HG02884 (cell line): Measurements from ENCODE around the gene PCNX1.
"Not testable (repeated sequence)": the region's sequence is repeated elsewhere in the genome, so short reads cannot be mapped to it uniquely, and the experiment has no call there.

Experiments
- ATAC-seq: cut with Tn5 transposase; IDR thresholded peaks from one replicate; pipeline ENCODE4 v1.9.1; 2021; ENCODE audit warnings: mild to moderate bottlenecking, moderate library complexity; ENCODE audit not compliant: unreplicated experiment

PCNX1 gene

DNA sequence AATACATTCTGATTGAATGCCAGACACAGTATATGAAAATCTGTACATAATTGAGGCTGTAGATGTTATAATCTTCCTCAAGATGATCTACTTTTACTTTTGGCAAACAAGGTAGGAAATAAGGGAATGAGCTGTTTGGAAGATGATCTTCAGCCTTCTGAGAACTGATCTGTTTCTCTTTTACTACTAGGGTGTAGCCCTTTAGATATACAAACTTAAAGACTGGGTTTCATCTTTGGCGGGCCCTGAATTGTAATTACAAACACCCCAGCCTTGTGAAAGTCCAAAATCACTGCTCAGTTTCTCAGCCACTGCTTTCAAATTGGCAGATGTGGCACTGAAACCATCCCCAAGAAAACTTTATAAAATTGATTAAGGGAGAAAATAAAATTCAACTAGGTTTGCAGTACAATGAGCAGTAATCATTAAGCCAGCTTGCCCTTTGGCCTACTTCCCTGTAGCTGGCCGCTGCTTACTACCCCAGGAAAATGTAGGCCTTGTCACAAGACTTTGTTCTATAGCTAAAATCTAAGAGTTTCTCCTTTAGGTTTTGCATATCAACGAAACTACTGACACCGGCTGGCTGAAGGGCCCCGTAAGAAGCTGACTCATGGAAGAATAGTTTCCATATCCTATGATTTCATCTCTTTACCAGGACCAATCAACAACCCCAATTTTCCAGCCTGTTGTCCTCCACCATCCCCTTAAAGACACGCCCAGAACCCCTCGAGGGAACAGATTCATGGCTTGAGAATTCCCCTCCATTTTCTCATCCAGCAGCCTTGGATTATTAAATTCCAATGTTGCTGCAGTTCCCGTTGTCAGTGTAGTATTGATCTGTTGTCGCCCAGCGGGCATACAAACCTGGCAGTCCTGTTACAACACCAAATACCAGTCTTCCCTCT, 210.8 kb downstream of the PCNX1 start:
- no peak for ATAC-seq

- ATAC-seq = no peak
Measured at GRCh38 chr14:71119075-71119474, 211.8 kb downstream of the PCNX1 start.

DNA sequence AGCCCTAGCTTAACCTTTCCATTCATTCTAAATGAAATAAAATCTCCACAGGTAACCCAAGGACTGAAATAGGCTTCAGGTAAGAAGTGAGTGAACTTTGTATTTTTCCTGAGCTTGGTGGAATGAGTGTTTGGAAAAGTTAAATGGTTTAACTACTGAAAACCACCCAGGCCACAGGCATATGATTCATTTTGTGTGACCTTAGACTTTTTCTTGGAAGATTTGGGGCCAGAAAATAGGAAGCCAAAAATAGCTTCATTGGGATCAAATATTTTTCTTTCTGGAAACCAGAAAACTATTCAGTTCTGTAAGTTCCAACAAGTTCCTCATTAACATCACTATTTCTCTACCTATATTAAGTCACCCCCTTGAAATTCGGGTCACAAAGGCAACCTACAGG, 212.6 kb downstream of the PCNX1 start:
- no peak for ATAC-seq

GRCh38 chr14:71121001-71121400, 213.7 kb downstream of the PCNX1 start:
- no peak for ATAC-seq

- ATAC-seq = no peak
Measured at GRCh38 chr14:71121711-71122110, 214.5 kb downstream of the PCNX1 start.

GRCh38 chr14:71122866-71123565, 215.8 kb downstream of the PCNX1 start:
- ATAC-seq = no peak

DNA sequence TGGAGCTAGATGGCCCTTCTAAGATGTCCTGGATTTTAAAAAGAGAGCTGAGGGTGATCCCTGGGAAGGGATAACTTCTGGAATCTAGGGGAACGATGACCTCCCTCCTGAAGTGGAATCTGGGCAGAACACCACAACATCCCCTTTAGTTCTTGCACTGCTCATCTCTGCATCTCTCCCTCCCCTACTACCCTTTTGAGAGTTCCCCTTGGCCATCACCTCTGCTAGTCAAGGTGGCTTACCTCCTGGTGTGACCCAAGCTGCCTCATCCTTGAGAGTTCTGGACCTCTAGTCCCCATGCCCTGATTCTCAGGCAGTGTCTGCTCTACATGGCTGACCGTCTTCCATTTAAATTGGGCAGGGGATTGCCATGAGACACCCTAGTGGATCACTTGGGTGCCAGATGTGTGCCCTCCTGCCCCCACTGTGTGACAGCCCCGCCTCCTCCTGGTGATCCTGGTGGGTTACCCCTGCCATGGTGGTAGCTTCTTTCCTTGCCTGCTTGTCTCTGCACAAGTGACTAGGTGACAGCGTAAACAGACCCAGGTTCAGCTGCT, 216.4 kb downstream of the PCNX1 start:
- no peak for ATAC-seq

DNA sequence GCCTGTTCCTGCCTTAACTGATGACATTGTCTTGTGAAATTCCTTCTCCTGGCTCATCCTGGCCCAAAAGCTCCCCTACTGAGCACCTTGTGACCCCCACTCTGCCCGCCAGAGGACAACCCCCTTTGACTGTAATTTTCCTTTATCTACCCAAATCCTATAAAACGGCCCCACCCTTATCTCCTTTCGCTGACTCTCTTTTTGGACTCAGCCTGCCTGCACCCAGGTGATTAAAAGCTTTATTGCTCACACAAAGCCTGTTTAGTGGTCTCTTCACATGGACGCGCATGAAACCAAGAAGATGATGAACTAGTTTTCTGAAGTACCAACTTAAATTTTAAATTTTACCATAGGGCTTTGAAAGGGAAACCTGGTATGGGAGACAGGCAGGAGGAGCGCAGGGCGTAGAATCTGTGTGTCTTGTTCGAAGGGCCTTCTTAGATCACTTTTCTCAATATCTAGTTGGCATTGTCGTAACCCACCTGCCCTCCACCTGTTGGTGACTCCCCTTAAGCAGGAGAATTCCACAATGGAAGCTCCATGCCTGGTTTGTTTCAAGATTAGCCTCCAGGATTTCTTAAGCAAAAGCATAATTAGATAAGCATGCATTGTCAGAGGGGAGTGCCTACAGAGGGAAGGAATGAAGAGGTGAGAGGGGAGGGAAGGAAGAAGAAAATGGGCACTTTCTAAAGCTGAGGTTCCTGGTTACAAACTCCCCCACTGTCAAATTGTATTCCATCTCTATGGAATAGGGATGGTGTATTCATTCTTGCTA, 222.6 kb downstream of the PCNX1 start:
- not testable (repeated sequence) for ATAC-seq

DNA sequence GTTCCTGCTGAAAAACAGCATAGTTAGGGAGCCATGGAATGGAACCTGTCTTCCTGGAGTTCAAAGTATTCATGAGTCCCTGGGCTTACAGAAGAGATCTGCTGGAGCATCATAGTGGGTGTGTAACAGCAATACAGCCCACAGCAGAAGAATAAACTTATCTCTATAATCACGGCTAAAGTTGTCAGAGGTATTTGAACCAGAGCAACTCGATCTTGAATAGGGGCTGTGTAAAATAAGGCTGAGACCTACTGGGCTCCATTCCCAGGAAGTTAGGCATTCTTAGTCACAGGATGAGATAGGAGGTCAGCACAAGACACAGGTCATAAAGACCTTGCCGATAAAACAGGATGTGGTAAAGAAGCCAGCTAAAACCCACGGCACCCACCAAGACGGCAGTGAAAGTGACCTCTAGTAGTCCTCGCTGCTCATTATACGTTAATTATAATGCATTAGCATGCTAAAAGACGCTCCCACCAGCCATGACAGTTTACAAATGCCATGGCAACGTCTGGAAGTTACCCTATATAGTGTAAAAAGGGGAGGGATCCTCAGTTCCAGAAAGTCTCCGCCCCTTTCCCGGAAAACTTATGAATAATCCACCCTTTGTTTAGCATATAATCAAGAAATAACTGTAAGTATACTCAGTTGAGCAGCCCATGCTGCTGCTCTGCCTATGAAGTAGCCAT, 223.4 kb downstream of the PCNX1 start:
- ATAC-seq = no peak

- no peak for ATAC-seq
Measured at GRCh38 chr14:71133296-71133695, 226.0 kb downstream of the PCNX1 start.

GRCh38 chr14:71135496-71135895, 228.2 kb downstream of the PCNX1 start:
- no peak for ATAC-seq

- ATAC-seq = no peak
Measured at GRCh38 chr14:71135911-71136310, 228.7 kb downstream of the PCNX1 start.

- no peak for ATAC-seq
Measured at GRCh38 chr14:71136386-71137060, 229.3 kb downstream of the PCNX1 start.

- ATAC-seq = no peak
Measured at GRCh38 chr14:71137536-71138447, 230.5 kb downstream of the PCNX1 start.

- ATAC-seq = no peak
Measured at GRCh38 chr14:71138448-71139293, 231.4 kb downstream of the PCNX1 start.

GRCh38 chr14:71139294-71139946, 232.2 kb downstream of the PCNX1 start:
- no peak for ATAC-seq

DNA sequence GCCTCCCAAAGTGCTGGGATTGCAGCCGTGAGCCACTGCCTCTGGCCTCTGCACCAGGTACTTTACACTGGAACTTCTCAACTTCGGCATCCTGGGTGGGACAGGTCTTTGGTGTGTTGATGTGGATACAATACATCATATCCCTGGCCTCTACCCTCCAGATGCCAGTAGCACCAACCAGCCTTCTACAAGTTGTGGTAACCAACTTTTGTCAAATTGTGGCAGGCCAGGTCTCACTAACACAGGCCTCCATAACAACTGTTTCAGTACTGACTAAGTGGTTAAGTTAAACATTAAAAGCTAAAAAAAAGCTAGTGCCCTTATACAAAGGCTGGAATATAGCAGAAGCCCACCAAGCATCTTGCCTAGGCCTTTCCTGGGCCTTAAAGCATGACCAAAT, 232.9 kb downstream of the PCNX1 start:
- no peak for ATAC-seq
